ENCODE measurements around the gene ITGA11. TPM values are rescaled to one million over a fixed set of nuclear protein-coding genes. Genes with fewer than 3 reads are reported as not detected.

Gene ITGA11
- total RNA-seq, 3 donors from 2014 or later (not counting 1 experiment from before 2014, with no cell fraction given), result not detected

GRCh38 chr15:68305420-68305871 is 126.5 kb downstream of the ITGA11 start:
- H3K9me3 Mint-ChIP-seq, result no peaks in the 10 kb centered on the region
- ATAC-seq (no peak), DNase-seq (no peak)
- TF ChIP-seq, protein P1, sequence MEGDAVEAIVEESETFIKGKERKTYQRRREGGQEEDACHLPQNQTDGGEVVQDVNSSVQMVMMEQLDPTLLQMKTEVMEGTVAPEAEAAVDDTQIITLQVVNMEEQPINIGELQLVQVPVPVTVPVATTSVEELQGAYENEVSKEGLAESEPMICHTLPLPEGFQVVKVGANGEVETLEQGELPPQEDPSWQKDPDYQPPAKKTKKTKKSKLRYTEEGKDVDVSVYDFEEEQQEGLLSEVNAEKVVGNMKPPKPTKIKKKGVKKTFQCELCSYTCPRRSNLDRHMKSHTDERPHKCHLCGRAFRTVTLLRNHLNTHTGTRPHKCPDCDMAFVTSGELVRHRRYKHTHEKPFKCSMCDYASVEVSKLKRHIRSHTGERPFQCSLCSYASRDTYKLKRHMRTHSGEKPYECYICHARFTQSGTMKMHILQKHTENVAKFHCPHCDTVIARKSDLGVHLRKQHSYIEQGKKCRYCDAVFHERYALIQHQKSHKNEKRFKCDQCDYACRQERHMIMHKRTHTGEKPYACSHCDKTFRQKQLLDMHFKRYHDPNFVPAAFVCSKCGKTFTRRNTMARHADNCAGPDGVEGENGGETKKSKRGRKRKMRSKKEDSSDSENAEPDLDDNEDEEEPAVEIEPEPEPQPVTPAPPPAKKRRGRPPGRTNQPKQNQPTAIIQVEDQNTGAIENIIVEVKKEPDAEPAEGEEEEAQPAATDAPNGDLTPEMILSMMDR (IDR thresholded peaks at IDR 0.05), result no peak
- Histone ChIP-seq H3K4me1 (ENCODE audit: control insufficient read depth, insufficient read depth, low read length) (peaks cover 5% of the 10 kb centered on the region), H3K27ac (ENCODE audit: low read length) (no peak overlapping the region), H3K36me3 (ENCODE audit: control insufficient read depth, insufficient read depth, low read length) (no peaks in the 10 kb centered on the region), H3K4me3 (ENCODE audit: low read length) (no peak overlapping the region), H3K9me3 (ENCODE audit: control insufficient read depth, insufficient read depth, low read length) (no peaks in the 10 kb centered on the region), H3K27me3 (ENCODE audit: control insufficient read depth, insufficient read depth, low read length) (no peaks in the 10 kb centered on the region)
- H3K27me3 Mint-ChIP-seq (ENCODE audit: low read depth in 2 of 2), result peaks cover 0 to 16% of the 10 kb centered on the region in 2 donors
- H3K27ac Mint-ChIP-seq, result no peak overlapping the region
- 88% methylated on average over 6 of the region's 6 CpGs for WGBS (ENCODE audit: insufficient coverage)
- peaks cover 10 to 18% of the 10 kb centered on the region in 2 donors for H3K4me1 Mint-ChIP-seq
- intact Hi-C loops (cut with micrococcal nuclease), result no loop called here
- no peak overlapping the region for H3K4me3 Mint-ChIP-seq
- no peaks in the 10 kb centered on the region for H3K36me3 Mint-ChIP-seq

DNA sequence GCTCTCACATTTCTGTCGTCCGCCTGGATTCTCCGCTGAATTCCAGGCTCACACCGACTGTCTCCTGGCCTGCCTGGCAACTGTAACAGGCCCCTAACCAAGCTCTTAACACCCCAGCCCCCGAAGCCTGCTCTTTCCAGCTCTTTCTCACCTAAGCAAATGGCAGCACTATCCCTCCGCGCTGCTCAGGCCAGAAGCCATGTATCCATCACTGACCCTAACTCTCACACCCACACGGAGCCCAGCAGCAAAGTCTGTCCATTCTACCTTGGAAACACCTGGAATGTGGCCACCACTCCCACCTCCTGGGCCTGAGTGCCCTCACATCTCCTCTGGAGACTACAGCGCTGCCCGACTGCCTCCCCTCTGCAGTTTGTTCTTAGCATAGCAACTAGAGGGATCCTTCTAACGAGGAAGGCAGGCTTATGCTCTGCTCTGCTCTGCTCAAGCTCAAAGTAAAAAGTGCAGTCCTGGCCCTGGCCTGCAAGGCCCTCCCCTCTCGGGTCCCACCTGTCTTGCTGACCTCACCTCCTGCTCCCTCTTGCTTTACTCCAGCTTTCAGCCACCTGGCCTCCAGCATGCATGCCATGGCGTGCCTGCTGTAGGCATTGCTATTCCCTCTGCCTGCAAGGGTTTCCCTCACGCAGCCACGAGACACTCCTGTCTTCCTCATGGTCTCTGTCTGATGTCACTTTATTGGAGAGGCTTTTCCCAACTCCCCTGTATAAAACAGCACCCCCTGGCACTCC is 127.2 kb downstream of the ITGA11 start:
- no peaks in the 10 kb centered on the region for H3K36me3 ChIP-seq (ENCODE audit: control insufficient read depth, insufficient read depth, low read length)
- no peaks in the 10 kb centered on the region for H3K9me3 ChIP-seq (ENCODE audit: control insufficient read depth, insufficient read depth, low read length)
- no peak overlapping the region for H3K4me3 ChIP-seq (ENCODE audit: low read length)
- Mint-ChIP-seq H3K9me3 (no peaks in the 10 kb centered on the region), H3K27ac (peak overlapping the region in 1 of 2 donors; percentile 7), H3K4me1 (peaks cover 12 to 20% of the 10 kb centered on the region in 2 donors), H3K27me3 (ENCODE audit: low read depth in 2 of 2) (peaks cover 0 to 16% of the 10 kb centered on the region in 2 donors), H3K4me3 (no peak overlapping the region), H3K36me3 (no peaks in the 10 kb centered on the region)
- intact Hi-C loops (cut with micrococcal nuclease), result no loop called here
- TF ChIP-seq, protein P1 (IDR thresholded peaks at IDR 0.05), result no peak
- ATAC-seq, result no peak
- WGBS (ENCODE audit: insufficient coverage), result 92% methylated on average over 15 of the region's 15 CpGs
- no peak for DNase-seq
- peaks cover 5% of the 10 kb centered on the region for H3K4me1 ChIP-seq (ENCODE audit: control insufficient read depth, insufficient read depth, low read length)
- H3K27ac ChIP-seq (ENCODE audit: low read length), result no peak overlapping the region
- no peaks in the 10 kb centered on the region for H3K27me3 ChIP-seq (ENCODE audit: control insufficient read depth, insufficient read depth, low read length)

- ATAC-seq (no peak), DNase-seq (no peak)
- Histone ChIP-seq H3K36me3 (ENCODE audit: control insufficient read depth, insufficient read depth, low read length) (no peaks in the 10 kb centered on the region), H3K4me1 (ENCODE audit: control insufficient read depth, insufficient read depth, low read length) (peaks cover 9% of the 10 kb centered on the region), H3K27me3 (ENCODE audit: control insufficient read depth, insufficient read depth, low read length) (no peaks in the 10 kb centered on the region), H3K27ac (ENCODE audit: low read length) (no peak overlapping the region), H3K4me3 (ENCODE audit: low read length) (no peak overlapping the region), H3K9me3 (ENCODE audit: control insufficient read depth, insufficient read depth, low read length) (no peaks in the 10 kb centered on the region)
- WGBS (ENCODE audit: insufficient coverage), result 84% methylated on average over 15 of the region's 15 CpGs
- H3K27me3 Mint-ChIP-seq (ENCODE audit: low read depth in 2 of 2), result peaks cover 0 to 16% of the 10 kb centered on the region in 2 donors
- no peak overlapping the region for H3K4me3 Mint-ChIP-seq
- H3K9me3 Mint-ChIP-seq, result no peaks in the 10 kb centered on the region
- H3K27ac Mint-ChIP-seq, result peak overlapping the region in 1 of 2 donors; percentile 7
- TF ChIP-seq, protein P1 (IDR thresholded peaks at IDR 0.05), result no peak
- peaks cover 22 to 30% of the 10 kb centered on the region in 2 donors for H3K4me1 Mint-ChIP-seq
- H3K36me3 Mint-ChIP-seq, result no peaks in the 10 kb centered on the region
- intact Hi-C loops (cut with micrococcal nuclease), result no loop called here
These were observed 128.2 kb downstream of the ITGA11 start for GRCh38 chr15:68303560-68304436.

Measured in natural killer cell (primary cell).